GM12878 (cell line): Measurements from ENCODE around the gene BATF3. TPM values are rescaled to one million over a fixed set of nuclear protein-coding genes. Genes with fewer than 3 reads are reported as not detected.

Experiments used
- ATAC-seq: fragments of 200-7000 bp; cut with Tn5 transposase; 3 replicates; pipeline ENCODE4 v1.9.1; 2020; ENCODE audit warnings: mild to moderate bottlenecking, moderate library complexity
- BruUV-seq: library from RNA; stranded (reverse); fragments of 400-500 nt; replicated peaks from 2 replicates; lab custom pipeline; 2021; lab: Mats Ljungman, UMichigan
- CTCF ChIA-PET: fragments of 300-600 bp; sonication (Branson Sonifier 250); formaldehyde crosslinking; extraction: SDS; loops from one replicate; lab custom pipeline; 2021; ENCODE audit warnings: inconsistent platforms; lab: Yijun Ruan, JAX
- POLR2A ChIA-PET: fragments of 350-600 bp; formaldehyde crosslinking; extraction: SDS; loops from one replicate; lab custom pipeline; 2021; ENCODE audit warnings: inconsistent platforms; lab: Charles Lee
- RAD21 ChIA-PET: fragments of 300-600 bp; sonication (Branson Sonifier 250); formaldehyde crosslinking; loops from one replicate; lab custom pipeline; 2023; ENCODE audit warnings: antibody characterized with exemption; ENCODE audit not compliant: unreplicated experiment; lab: Charles Lee
- SMC1A ChIA-PET: fragments of 300-600 bp; sonication (Branson Sonifier 250); formaldehyde crosslinking; loops from one replicate; lab custom pipeline; 2023; ENCODE audit not compliant: unreplicated experiment, uncharacterized antibody; lab: Charles Lee
- DNase-seq: peaks from one replicate; pipeline ENCODE4 v3.0.0-alpha.2; 2011; ENCODE audit warnings: low read depth, low spot score
- FAIRE-seq: peaks from 3 replicates; lab custom pipeline; 2011; peaks lifted over from hg19 to GRCh38; lab: Jason Lieb, UNC
- H2AFZ ChIP-seq: 2 replicates; pipeline ENCODE4 v1.6.0; 2011; ENCODE audit warnings: low read depth, low read length, control low read depth; ENCODE audit not compliant: control insufficient read depth
- H3K27ac ChIP-seq: 2 replicates; pipeline ENCODE4 v1.5.1; 2011; ENCODE audit warnings: control low read depth; ENCODE audit not compliant: control insufficient read depth, insufficient read depth
- H3K27me3 ChIP-seq, 2 experiments: replicated peaks in 1 of 2; 2 replicates each; pipeline versions ENCODE4 v1.6.0 to v1.6.1; 2011; ENCODE audit warnings: low read length in 1 of 2; ENCODE audit not compliant: control insufficient read depth in 2 of 2, insufficient read depth in 2 of 2
- H3K36me3 ChIP-seq, 2 experiments: 2 replicates each; pipeline ENCODE4 v1.5.1; 2011; ENCODE audit warnings: low read length in 1 of 2; ENCODE audit not compliant: control insufficient read depth in 2 of 2, insufficient read depth in 2 of 2
- H3K4me1 ChIP-seq: 2 replicates; pipeline ENCODE4 v1.6.1; 2011; ENCODE audit warnings: mild to moderate bottlenecking, low read length, moderate library complexity, mixed read lengths; ENCODE audit not compliant: control insufficient read depth, insufficient read depth
- H3K4me2 ChIP-seq: 2 replicates; pipeline ENCODE4 v1.6.0; 2011; ENCODE audit warnings: control low read depth; ENCODE audit not compliant: control insufficient read depth, insufficient read depth
- H3K4me3 ChIP-seq: fragments of 200-600 bp; sonication (generic); 2 replicates; pipeline ENCODE4 v1.5.1; 2016
- H3K79me2 ChIP-seq: 2 replicates; pipeline ENCODE4 v1.6.0; 2011; ENCODE audit warnings: low read length; ENCODE audit not compliant: control insufficient read depth, insufficient read depth
- H3K9ac ChIP-seq: 2 replicates; pipeline ENCODE4 v1.8.0; 2011; ENCODE audit warnings: low read length, control low read depth, mixed read lengths; ENCODE audit not compliant: control insufficient read depth, insufficient read depth
- H3K9me3 ChIP-seq: replicated peaks from 3 replicates; pipeline ENCODE4 v1.5.1; 2011; ENCODE audit warnings: mild to moderate bottlenecking, low read length; ENCODE audit not compliant: control insufficient read depth, insufficient read depth
- H4K20me1 ChIP-seq: 2 replicates; pipeline ENCODE4 v1.6.0; 2011; ENCODE audit not compliant: control insufficient read depth, insufficient read depth
- FOS ChIP-seq: IDR thresholded peaks from 3 replicates; pipeline ENCODE4 v1.6.1; 2011; ENCODE audit warnings: borderline replicate concordance; ENCODE audit not compliant: insufficient read length; ENCODE audit errors: extremely low read depth
- HCFC1 ChIP-seq: fragments of 150-350 bp; IDR thresholded peaks from 2 replicates; pipeline ENCODE4 v1.6.1; 2014; ENCODE audit warnings: low read length
- LARP7 ChIP-seq: fragments of 450-650 bp; IDR thresholded peaks from 2 replicates; pipeline ENCODE4 v1.6.1; 2017; ENCODE audit warnings: mild to moderate bottlenecking
- NRF1 ChIP-seq: conservative IDR thresholded peaks from 2 replicates; pipeline ENCODE4 v1.6.1; 2011; ENCODE audit warnings: mild to moderate bottlenecking, low read depth, low read length, improper control_type of control experiment
- SMAD1 ChIP-seq: fragments of 450-650 bp; IDR thresholded peaks from 2 replicates; pipeline ENCODE4 v1.6.1; 2018; ENCODE audit warnings: mild to moderate bottlenecking, low read depth; ENCODE audit not compliant: partially characterized antibody
- TCF7 ChIP-seq: IDR thresholded peaks from 2 replicates; pipeline ENCODE4 v1.6.1; 2014; ENCODE audit warnings: antibody characterized with exemption, borderline replicate concordance
- WGBS: methylation state at CpG from one replicate; pipeline ENCODE4 v1.1.6; 2016; ENCODE audit warnings: low lambda C conversion rate; ENCODE audit not compliant: insufficient replicate concordance, insufficient coverage; ENCODE audit errors: missing lambda C conversion rate; 5-methylcytosine and 5-hydroxymethylcytosine counted together
- in situ Hi-C: fragments of 300-500 bp; cut with MboI; formaldehyde crosslinking; loops from 9 replicates; pipeline ENCODE4 v1.14.3; 2018; ENCODE audit warnings: mixed read lengths
- intact Hi-C: fragments of 100-400 bp; cut with micrococcal nuclease; formaldehyde crosslinking; loops from one replicate; pipeline ENCODE4 v1.14.2; 2022; ENCODE audit not compliant: unreplicated experiment
- polyA plus RNA-seq, 11 experiments: library from polyadenylated mRNA; depleted of rRNA in 4 of 11; unstranded in 6 of 11; stranded (reverse) in 5 of 11; fragments of >200 nt; fragmentation: Nextera tagmentation in 4 of 11; fragmentation: Illumina TruSeq in 1 of 11; extraction: Ambion mirVana in 4 of 11; extraction: Trizol in 1 of 11; gene quantifications; 1 replicate in 1 of 11; 2 replicates in 10 of 11; pipeline versions ENCODE4 v1.2.1 to v1.2.3, GENCODE V29; 2011 to 2016; ENCODE audit warnings: inconsistent platforms in 2 of 11, missing spikeins in 2 of 11, low read depth in 1 of 11
- total RNA-seq, 4 experiments: library from RNA; depleted of rRNA in 3 of 4; stranded (reverse); fragments of >200 nt in 3 of 4; fragmentation: Illumina TruSeq in 1 of 4; extraction: Trizol in 1 of 4; gene quantifications; 2 replicates each; pipeline versions ENCODE4 v1.2.1 to v1.2.3, GENCODE V29; 2013 to 2021
- TF ChIP-seq, protein P1 (sequence below): IDR thresholded peaks from 2 replicates; pipeline ENCODE4 v1.6.1; 2012; ENCODE audit warnings: mild to moderate bottlenecking, low read depth, low read length
- TF ChIP-seq, protein P2 (sequence below): fragments of 450-650 bp; IDR thresholded peaks from 2 replicates; pipeline ENCODE4 v1.6.1; 2016; ENCODE audit warnings: mild to moderate bottlenecking
- TF ChIP-seq, protein P3 (sequence below): IDR thresholded peaks from 2 replicates; pipeline ENCODE4 v1.6.1; 2012; ENCODE audit warnings: low read depth, low read length, improper control_type of control experiment
- TF ChIP-seq, protein P4 (sequence below): fragments of 450-650 bp; IDR thresholded peaks from 2 replicates; pipeline ENCODE4 v1.6.1; 2017; ENCODE audit warnings: mild to moderate bottlenecking, low read depth, inconsistent platforms; ENCODE audit not compliant: poor library complexity, severe bottlenecking
- TF ChIP-seq, protein P5 (sequence below): fragments of 150-350 bp; IDR thresholded peaks from 2 replicates; pipeline ENCODE4 v1.6.1; 2014; ENCODE audit warnings: mild to moderate bottlenecking, low read depth, low read length

BATF3 gene
- total and polyA plus RNA-seq, 10 of the 15 experiments (the other 5 are each of a cell fraction or from before 2014, with no cell fraction given), result 11.1 to 56.8 (median 30.8) TPM

DNA sequence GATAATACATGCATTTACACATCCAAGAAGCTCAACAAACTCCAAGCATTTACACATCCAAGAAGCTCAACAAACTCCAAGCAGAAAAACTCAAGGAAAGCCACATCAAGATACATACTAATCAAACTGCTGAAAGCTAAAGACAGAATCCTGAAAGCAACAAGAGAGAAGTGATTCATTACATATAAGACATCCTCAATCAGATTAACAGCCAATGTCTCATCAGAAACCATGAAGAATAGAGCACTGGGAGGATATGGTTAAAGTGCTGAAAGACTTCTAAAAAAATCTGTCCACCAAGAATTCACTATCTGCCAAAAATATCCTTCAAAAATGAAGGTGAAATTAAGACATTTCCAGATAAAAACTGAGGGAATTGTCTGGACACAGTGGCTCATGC, 45.7 kb upstream of the BATF3 start (continued):
- TF ChIP-seq, protein P1, sequence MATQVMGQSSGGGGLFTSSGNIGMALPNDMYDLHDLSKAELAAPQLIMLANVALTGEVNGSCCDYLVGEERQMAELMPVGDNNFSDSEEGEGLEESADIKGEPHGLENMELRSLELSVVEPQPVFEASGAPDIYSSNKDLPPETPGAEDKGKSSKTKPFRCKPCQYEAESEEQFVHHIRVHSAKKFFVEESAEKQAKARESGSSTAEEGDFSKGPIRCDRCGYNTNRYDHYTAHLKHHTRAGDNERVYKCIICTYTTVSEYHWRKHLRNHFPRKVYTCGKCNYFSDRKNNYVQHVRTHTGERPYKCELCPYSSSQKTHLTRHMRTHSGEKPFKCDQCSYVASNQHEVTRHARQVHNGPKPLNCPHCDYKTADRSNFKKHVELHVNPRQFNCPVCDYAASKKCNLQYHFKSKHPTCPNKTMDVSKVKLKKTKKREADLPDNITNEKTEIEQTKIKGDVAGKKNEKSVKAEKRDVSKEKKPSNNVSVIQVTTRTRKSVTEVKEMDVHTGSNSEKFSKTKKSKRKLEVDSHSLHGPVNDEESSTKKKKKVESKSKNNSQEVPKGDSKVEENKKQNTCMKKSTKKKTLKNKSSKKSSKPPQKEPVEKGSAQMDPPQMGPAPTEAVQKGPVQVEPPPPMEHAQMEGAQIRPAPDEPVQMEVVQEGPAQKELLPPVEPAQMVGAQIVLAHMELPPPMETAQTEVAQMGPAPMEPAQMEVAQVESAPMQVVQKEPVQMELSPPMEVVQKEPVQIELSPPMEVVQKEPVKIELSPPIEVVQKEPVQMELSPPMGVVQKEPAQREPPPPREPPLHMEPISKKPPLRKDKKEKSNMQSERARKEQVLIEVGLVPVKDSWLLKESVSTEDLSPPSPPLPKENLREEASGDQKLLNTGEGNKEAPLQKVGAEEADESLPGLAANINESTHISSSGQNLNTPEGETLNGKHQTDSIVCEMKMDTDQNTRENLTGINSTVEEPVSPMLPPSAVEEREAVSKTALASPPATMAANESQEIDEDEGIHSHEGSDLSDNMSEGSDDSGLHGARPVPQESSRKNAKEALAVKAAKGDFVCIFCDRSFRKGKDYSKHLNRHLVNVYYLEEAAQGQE, result no peak
- TF ChIP-seq NRF1, result no peak

DNA sequence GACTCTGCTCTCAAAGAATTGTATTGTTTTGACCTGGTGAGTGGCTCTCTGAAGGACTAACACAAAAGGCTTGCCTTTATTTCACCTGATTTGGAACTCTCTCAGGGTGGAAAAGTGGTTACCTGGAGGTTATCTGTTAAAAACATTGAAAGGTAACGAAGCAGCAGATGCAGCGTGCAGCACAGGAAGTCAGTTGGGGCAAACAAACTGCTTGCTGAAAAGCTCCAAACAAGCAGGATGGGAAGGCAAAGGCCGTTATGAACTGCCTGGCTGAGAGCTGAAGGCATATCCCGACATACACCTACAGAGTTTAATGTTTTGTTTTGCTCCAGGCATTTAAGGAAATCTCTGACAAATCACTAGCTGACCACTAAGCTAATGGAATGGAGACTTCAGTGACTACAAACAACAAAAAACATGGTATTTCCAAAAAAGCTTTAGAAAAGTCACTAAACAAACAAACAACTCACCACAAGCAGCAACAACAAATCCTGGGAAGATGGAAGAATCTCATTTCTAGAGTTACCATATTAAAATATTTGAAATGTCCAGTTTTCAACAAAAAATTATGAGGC, 44.3 kb upstream of the BATF3 start:
- no peak overlapping the region for H3K4me3 ChIP-seq
- BruUV-seq, result no TSS peak
- WGBS, result 98% methylated on average over 4 of the region's 4 CpGs
- no peak for FAIRE-seq
- intact Hi-C loops, result no loop called here
- ChIA-PET POLR2A (interaction anchor here (0.6 to 0.9 kb wide), 2 partner anchors 8 to 314 kb away, joined by 3 read pairs; no protein-coding TSS in a partner anchor), SMC1A (interaction anchor here (0.5 to 1.6 kb wide), 5 partner anchors 43 to 267 kb away, joined by 3 to 6 read pairs (median 3); no protein-coding TSS in a partner anchor), RAD21 (no interaction called here), CTCF (interaction anchor here (1.0 to 1.7 kb wide), 5 partner anchors 14 to 267 kb away, joined by 3 to 7 read pairs (median 3); partner anchors contain the start of gene BATF3)
- peaks cover 9% of the 10 kb centered on the region; the same call in 2 of the 3 replicates for H3K9me3 ChIP-seq
- H3K27ac ChIP-seq, result no peak overlapping the region
- no peak overlapping the region for H3K9ac ChIP-seq
- in situ Hi-C loops, result no loop called here
- H2AFZ ChIP-seq, result no peak overlapping the region
- peaks cover 1 to 2% of the 10 kb centered on the region in 2 experiments; a peak in 2 of 4 replicates for H3K36me3 ChIP-seq
- H3K79me2 ChIP-seq, result peaks cover 2% of the 10 kb centered on the region; the same call in 1 of the 2 replicates
- H3K27me3 ChIP-seq, result no peaks in the 10 kb centered on the region
- peaks cover 5% of the 10 kb centered on the region; the same call in 1 of the 2 replicates for H3K4me1 ChIP-seq
- H3K4me2 ChIP-seq, result no peak overlapping the region
- H4K20me1 ChIP-seq, result no peaks in the 10 kb centered on the region
- DNase-seq, result no peak
- ATAC-seq, result no peak
- TF ChIP-seq SMAD1, result no peak
- TF ChIP-seq, protein P2, sequence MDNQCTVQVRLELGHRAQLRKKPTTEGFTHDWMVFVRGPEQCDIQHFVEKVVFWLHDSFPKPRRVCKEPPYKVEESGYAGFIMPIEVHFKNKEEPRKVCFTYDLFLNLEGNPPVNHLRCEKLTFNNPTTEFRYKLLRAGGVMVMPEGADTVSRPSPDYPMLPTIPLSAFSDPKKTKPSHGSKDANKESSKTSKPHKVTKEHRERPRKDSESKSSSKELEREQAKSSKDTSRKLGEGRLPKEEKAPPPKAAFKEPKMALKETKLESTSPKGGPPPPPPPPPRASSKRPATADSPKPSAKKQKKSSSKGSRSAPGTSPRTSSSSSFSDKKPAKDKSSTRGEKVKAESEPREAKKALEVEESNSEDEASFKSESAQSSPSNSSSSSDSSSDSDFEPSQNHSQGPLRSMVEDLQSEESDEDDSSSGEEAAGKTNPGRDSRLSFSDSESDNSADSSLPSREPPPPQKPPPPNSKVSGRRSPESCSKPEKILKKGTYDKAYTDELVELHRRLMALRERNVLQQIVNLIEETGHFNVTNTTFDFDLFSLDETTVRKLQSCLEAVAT, result no peak
- no peak for TF ChIP-seq HCFC1
- TF ChIP-seq, protein P3, sequence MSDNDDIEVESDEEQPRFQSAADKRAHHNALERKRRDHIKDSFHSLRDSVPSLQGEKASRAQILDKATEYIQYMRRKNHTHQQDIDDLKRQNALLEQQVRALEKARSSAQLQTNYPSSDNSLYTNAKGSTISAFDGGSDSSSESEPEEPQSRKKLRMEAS, result no peak
- TF ChIP-seq, protein P4, sequence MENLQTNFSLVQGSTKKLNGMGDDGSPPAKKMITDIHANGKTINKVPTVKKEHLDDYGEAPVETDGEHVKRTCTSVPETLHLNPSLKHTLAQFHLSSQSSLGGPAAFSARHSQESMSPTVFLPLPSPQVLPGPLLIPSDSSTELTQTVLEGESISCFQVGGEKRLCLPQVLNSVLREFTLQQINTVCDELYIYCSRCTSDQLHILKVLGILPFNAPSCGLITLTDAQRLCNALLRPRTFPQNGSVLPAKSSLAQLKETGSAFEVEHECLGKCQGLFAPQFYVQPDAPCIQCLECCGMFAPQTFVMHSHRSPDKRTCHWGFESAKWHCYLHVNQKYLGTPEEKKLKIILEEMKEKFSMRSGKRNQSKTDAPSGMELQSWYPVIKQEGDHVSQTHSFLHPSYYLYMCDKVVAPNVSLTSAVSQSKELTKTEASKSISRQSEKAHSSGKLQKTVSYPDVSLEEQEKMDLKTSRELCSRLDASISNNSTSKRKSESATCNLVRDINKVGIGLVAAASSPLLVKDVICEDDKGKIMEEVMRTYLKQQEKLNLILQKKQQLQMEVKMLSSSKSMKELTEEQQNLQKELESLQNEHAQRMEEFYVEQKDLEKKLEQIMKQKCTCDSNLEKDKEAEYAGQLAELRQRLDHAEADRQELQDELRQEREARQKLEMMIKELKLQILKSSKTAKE, result no peak
- TF ChIP-seq LARP7, result no peak
- no peak for TF ChIP-seq TCF7
- TF ChIP-seq, protein P5, sequence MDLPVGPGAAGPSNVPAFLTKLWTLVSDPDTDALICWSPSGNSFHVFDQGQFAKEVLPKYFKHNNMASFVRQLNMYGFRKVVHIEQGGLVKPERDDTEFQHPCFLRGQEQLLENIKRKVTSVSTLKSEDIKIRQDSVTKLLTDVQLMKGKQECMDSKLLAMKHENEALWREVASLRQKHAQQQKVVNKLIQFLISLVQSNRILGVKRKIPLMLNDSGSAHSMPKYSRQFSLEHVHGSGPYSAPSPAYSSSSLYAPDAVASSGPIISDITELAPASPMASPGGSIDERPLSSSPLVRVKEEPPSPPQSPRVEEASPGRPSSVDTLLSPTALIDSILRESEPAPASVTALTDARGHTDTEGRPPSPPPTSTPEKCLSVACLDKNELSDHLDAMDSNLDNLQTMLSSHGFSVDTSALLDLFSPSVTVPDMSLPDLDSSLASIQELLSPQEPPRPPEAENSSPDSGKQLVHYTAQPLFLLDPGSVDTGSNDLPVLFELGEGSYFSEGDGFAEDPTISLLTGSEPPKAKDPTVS, result no peak
- no peak for TF ChIP-seq FOS
